ENCODE measurements around the gene TNFRSF1B.

DNA sequence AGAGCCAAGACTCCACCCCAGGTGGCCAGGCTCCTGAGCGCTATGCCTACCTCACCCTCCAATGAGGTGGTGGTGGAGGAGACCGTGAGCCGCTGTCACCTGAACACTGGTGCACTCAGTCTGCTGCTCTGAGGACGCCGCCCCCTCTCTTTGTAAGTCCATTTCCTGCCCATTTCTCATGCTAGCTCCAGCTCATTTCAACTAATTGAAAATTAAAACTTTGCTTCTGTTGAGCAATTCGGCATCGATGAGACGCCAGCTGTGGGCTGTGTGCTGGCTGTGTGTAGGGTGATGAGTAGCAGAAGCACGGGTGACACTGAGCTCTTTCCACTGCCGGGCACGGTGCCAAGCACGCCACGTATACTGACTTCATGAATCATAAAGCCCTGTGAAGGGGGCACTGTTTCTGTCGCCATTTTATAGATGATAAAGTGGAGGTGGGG lies 11.2 kb downstream of the TNFRSF1B start:
- TF ChIP-seq, protein P1, sequence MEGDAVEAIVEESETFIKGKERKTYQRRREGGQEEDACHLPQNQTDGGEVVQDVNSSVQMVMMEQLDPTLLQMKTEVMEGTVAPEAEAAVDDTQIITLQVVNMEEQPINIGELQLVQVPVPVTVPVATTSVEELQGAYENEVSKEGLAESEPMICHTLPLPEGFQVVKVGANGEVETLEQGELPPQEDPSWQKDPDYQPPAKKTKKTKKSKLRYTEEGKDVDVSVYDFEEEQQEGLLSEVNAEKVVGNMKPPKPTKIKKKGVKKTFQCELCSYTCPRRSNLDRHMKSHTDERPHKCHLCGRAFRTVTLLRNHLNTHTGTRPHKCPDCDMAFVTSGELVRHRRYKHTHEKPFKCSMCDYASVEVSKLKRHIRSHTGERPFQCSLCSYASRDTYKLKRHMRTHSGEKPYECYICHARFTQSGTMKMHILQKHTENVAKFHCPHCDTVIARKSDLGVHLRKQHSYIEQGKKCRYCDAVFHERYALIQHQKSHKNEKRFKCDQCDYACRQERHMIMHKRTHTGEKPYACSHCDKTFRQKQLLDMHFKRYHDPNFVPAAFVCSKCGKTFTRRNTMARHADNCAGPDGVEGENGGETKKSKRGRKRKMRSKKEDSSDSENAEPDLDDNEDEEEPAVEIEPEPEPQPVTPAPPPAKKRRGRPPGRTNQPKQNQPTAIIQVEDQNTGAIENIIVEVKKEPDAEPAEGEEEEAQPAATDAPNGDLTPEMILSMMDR (IDR thresholded peaks at IDR 0.05): no peak
- TF ChIP-seq POLR2A (IDR thresholded peaks at IDR 0.05): no peak
